GDM1 (cell line): ENCODE measurements around the gene RNF32.
"Not testable (repeated sequence)": the region's sequence is repeated elsewhere in the genome, so short reads cannot be mapped to it uniquely, and the experiment has no call there.

Source experiments
- DNase-seq: peaks from one replicate; lab custom pipeline; 2025; lab: John Stamatoyannopoulos, UW

RNF32 gene

DNA sequence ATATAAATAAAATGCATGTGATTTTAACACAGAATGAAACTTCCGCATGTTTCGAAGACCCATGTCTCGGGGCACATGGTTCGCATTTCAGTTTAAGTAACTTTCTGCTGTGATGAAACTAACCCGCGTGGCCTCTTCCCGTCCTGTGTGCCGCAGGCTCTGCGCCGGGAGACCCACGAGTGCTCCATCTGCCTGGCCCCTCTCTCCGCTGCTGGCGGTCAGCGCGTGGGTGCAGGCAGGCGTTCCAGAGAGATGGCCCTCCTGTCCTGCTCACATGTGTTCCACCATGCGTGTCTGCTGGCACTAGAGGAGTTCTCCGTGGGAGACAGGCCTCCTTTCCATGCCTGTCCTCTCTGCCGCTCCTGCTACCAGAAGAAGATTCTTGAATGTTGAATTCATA lies 35.7 kb downstream of the RNF32 start:
- DNase-seq, result no peak

DNA sequence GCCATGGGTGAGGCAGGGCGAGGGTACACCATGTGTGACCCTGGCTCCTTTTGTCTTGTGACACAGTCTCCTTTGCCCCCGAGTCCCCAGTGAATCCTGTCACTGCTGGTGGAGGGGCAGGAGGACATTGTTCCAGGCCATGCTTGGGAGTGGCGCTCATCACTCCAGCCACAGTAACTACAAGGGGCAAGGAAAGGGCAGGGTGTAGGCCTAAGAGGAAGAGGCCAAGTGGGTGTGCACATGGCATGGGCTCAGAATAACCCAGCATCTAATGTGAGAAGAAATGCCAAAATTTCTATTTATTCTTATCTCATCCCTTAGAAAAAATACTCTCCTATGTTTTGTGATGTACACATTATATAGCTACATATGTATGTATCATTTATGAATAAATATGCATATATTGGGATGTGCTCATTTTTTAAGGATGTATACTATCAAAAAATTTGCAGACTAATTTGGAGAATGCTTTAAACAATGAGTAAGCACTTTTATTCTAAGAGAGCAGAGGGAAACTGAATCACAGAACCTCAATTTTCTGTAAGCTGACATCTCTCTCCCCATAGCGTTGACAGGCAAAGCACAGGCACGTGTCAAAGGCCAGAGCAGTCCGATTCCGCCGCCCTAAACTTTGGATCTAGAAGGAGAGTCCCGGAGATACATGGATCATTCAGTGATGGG lies 36.9 kb downstream of the RNF32 start:
- DNase-seq, result no peak

DNA sequence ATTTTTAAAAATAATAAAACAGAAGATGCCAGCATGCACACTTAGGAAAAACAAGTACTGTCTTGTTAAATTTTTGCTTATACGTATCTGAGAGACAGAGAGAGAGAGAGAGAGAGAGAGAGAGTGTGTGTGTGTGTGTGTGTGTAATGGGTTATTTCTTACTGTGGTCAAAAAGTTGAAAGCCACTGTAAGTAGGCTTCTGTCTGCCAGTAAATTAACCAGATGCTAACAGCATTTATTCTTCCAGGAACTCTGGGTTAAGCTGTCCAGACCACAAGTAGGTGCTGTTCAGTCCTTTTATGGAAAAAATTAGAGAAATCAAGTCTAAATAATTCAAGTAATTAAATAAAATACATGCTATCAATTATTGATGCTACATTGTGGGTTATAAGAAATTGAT lies 39.7 kb downstream of the RNF32 start:
- no peak for DNase-seq

DNA sequence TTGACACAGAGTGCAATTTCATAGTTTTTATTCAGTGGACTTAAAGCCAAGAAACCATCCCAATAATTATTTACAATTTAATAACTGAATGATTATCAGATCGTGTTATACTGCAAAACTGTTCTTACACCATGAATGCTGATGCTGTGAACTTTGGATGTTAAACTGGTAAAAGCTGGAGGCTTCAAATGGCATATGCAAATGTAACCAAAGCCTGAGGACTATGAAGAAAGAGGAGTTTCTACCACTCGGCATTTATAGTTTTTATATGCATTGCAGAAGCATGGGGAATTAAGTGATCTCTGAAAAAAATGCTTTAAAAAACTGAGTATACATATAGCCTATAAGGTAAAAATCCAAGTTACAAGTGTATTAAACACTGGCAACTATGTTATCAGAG lies 42.4 kb downstream of the RNF32 start:
- DNase-seq, result no peak

DNA sequence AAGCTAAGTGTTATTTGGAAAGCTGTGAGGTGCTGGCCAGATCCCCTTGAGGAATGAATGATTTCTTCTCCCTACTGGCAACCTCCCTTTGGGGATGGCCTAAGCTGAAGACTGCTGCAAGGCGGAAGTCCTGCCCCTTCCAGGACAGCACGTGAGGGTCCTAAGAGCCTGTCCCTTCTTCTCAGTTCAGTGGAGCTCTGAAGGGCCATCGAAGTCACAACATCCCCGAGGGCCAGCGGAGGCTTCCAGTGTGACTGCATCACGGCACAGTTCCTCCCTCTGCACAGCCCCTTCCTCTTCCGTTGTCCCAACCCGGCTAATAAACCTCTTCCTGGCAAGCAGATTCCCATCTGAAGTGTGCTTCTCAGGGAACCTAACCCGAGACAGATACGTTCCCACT lies 43.7 kb downstream of the RNF32 start:
- DNase-seq, result no peak

DNA sequence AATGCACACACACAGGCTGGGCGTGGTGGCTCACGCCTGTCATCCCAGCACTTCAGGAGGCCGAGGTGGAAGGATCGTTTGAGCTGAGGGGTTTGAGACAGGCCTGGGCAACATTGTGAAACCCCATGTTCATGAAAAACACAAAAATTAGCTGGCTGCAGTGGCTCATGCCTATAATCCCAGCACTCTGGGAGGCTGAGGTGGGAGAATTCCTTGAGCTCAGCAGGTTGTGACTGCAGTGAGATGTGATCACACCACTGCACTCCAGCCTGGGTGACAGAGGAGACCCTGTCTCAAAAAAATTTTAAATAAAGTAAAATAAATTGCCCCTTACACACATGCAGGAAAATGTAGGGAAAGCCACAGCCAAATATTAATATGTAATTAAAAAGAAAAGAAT lies 44.1 kb downstream of the RNF32 start:
- no peak for DNase-seq

DNA sequence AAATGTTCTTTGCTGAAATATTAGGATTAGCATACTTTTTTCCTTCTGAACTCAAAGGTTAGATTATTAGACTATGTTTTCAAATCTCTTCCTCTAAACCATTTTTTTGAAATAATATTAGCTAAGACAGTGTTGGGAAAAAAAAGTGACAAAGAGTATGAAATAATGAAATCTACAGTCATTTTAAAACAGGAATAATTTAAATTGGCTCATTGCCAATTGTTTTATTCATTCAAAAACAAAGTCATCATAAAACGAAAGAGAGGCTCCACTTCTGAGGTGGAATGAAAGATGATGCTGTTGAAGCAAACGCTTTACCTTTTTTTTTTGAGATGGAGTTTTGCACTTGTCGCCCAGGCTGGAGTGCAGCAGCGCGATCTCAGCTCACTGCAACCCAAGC lies 51.2 kb downstream of the RNF32 start:
- no peak for DNase-seq

DNA sequence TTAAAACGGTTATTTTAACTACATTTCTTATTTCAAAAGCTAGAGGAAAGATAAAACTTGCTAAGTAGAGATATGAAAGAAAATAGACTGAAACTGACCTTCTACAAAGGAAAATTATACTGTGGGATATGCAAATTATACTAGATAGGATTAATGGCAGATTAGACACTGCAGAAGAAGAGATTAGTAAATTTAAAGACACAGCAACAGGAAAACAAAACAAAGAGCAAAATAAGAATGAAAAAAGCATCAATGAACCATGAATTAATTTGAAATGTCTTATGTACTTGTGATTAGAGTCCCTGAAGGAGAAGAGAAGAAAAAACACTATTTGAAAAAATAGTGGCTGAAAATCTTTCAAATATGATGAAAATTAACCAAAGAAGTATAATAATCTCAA lies 52.3 kb downstream of the RNF32 start:
- DNase-seq, result no peak

DNA sequence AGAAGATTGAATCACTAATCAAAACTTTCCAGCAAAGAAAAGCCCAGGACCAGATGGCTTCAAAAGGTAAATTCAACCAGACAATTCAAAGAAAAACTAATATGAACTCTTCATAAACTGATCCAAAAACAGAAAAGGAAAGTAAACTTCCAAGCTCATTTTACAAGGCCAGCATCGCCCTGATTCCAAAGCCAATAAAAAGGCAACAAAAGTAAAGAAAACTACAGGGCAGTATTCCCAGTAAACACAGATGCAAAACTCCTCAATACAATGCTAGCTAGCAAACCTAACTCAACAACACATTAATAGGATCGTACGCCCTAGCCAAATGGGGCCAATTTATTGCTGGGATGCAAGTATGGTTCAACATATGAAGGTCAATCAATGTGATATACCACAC lies 53.1 kb downstream of the RNF32 start:
- DNase-seq, result no peak

DNA sequence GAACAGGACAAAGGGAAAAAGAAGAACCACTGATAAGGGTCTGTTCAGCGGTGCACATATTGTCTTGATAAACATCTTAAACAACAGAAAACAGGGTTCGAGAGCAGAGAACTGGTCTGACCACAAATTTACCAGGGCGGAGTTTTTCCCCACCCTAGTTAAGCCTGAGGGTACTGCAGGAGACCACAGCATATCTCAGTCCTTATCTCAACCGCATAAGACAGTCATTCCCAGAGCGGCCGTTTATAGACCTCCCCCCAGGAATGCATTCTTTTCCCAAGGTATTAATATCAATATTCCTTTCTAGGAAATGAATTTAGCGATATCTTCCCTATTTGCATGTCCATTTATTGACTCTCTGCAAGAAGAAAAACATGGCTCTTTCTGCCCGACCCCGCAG lies 56.7 kb downstream of the RNF32 start:
- DNase-seq, result not testable (repeated sequence)

DNA sequence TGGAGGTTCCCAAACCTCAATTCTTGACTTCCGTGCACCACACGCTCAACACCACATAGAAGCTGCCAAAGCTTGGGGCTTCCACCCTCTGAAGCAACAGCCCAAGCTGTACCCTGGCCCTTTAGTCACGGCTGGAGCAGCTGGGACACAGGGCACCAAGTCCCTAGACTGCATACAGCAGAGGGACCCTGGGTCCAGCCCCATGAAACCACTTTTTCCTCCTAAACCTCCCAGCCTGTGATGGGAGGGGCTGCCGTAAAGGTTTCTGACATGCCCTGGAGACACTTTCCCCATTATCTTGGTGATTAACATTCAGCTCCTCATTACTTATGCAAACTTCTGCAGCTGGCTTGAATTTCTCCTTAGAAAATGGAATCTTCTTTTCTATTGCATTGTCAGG lies 57.9 kb downstream of the RNF32 start:
- DNase-seq, result not testable (repeated sequence)

DNA sequence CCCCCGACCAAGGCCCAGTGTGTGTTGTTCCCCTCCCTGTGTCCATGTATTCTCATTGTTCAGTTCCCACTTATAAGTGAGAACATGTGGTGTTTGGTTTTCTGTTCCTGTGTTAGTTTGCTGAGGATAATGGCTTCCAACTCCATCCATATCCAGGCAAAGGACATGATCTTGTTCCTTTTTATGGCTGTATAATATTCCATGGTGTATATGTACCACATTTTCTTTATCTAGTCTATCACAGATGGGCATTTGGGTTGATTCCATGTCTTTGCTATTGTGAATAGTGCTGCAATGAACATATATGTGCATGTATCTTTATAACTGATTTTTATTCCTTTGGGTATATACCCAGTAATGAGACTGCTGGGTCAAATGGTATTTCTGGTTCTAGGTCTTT lies 61.2 kb downstream of the RNF32 start:
- DNase-seq, result not testable (repeated sequence)

DNA sequence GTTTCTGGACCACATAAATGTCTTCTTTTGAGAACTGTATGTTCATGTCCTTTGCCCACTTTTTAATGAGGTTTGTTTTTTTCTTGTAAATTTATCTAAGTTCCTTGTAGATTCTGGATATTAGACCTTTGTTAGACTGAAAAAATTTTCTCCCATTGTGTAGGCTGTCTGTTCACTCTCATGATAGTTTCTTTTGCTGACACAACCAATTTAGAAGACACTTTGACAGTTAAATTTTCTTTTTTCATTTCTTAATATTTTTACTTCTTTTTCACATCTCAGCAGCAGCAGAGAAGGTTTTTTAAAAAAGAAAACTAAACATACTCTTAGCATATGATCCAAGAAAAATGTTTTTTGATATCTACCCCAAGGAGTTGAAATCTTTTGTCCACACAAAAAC lies 61.8 kb downstream of the RNF32 start:
- DNase-seq, result no peak

DNA sequence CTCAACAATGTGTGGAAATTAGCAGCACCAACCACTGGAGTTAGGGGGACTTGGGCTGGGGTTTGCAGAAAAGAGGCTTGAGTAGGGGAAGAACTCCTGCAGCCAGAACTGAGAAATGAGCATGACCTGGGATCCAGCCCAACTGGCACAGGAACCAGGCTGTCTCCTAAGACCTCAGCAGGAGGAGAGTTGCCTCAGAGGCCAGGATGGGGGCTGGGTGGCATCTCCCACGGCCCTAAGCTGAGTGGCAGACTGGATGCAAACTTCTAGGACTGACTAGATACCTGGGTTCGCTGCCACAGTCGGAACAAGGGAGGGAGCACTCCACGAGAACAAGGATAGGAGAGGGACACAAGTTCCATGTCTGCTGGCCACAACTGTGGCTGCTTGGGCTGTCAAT lies 62.6 kb downstream of the RNF32 start:
- DNase-seq, result no peak

DNA sequence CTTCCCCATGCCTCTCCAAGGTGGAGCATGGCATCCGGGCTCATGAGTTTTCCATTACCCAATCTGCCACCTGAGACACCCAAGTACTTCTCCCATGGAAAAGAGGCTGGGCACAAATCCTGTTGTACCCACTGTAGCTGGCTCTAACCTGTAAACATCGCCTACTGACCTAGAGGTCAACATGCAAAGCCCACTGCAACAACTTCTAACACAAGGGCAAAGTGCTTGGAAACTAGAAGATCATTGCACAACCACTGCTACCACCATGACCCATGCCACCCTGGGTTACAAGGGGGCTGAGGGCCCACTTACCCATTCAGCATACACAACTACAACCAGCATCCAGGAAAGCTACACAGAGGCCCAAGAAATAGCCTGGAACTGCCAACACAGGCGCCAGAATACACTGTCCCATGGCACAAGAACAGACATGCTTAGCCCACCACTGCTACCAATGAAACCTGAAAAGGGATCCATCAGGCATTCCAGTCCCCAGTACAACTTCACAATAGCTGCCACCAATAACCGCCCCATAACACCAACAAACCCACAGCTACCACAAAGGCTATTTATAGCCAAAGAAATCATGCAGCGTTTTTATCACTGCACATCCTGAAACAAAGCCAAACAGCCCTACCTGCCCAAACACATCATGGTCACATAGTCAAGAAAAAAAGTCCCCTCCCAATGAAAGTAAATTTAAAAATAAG lies 63.4 kb downstream of the RNF32 start:
- DNase-seq, result no peak

DNA sequence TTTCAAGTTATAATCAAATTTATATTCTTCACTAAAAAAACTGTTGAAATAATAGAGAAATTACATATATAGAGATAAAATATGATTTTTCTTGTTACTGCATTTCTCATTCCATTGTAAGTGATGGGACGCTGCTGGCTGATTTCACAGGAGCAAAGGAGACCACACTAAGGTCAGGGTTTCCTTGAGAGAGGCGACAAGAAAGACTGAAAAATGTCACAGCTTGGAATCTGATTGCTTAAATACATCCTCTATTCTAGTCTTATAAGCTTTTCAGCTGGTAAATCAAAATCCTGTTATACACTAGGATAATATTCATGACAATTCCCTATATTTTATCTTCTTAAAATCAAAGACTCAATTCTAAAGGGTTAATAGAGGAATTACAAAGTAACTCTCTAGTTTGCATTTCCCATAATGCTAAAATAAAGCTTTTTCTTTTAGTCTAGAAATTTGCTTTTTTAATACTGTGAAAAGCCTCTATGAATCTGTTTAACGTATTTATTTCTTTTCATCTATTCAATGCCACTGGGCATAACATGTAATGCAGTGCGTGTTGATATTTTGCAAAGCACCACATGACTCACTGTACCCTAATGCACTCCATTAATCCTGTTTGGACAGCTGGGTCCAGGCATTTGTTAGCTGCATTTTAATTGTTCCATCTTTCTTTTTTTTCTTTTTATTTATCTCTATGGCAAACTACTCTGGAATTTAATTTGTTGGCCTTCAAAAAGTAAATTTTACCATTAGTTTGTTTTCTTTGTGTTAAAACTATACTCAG lies 81.7 kb downstream of the RNF32 start:
- DNase-seq, result no peak

DNA sequence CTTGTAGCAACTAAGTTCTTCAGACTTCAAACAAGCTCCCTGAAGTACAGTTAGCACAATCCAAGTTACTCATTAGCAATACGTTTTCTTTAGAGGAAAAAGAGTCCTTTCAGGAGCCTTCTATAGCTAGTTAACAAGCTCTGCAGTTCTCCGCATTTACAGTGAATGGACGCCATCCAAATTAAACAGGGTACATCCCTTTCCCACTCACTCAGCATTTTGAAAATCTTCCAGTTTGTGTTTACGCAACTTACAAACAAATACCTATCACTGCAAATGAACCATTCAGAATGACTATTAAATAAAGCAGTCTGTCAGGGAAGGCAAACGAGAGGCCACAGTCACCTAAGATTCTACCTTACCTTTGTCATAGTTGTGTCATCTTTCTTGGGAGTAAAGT lies 84.5 kb downstream of the RNF32 start:
- DNase-seq, result no peak

DNA sequence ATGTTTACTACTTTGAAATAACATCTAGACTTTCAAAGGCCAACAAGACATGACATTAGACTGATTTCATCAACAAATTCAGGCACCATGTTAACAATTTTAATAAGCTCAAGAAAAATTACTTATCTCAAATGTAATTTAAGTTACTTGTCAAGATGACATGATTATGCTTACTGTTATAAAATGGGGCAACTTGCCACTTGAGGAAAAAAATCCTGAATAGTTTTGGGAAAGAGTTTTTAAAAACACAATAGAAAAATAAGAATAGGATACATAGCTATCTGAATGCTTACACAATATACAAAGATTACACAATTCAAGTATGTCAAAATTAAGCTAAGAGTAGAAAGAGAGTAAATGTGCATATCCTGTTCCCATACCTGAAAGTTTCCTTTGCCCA lies 85.4 kb downstream of the RNF32 start:
- DNase-seq, result no peak
